HG03196 (cell line): ENCODE measurements around the gene RFLNA.
"Not testable (repeated sequence)": the region's sequence is repeated elsewhere in the genome, so short reads cannot be mapped to it uniquely, and the experiment has no call there.

ENCODE experiments used
- ATAC-seq: cut with Tn5 transposase; IDR thresholded peaks from one replicate; pipeline ENCODE4 v1.9.1; 2021; ENCODE audit not compliant: unreplicated experiment

The RFLNA gene

GRCh38 chr12:124318278-124319020 lies 23.6 kb downstream of the RFLNA start:
- ATAC-seq, result no peak

GRCh38 chr12:124319368-124320050 lies 24.6 kb downstream of the RFLNA start:
- no peak for ATAC-seq

- no peak for ATAC-seq
Measured at GRCh38 chr12:124321040-124321481, 26.2 kb downstream of the RFLNA start.

GRCh38 chr12:124321556-124322270 lies 26.8 kb downstream of the RFLNA start:
- no peak for ATAC-seq

- no peak for ATAC-seq
Measured at GRCh38 chr12:124322271-124322998, 27.5 kb downstream of the RFLNA start.

GRCh38 chr12:124322999-124323328 lies 28.1 kb downstream of the RFLNA start:
- ATAC-seq, result not testable (repeated sequence)

- ATAC-seq, result no peak
Measured at GRCh38 chr12:124323771-124324530, 29.1 kb downstream of the RFLNA start.

- ATAC-seq, result no peak
Measured at GRCh38 chr12:124324803-124325705, 30.2 kb downstream of the RFLNA start.

- no peak for ATAC-seq
Measured at GRCh38 chr12:124326104-124326503, 31.2 kb downstream of the RFLNA start.

- no peak for ATAC-seq
Measured at GRCh38 chr12:124326871-124327270, 32.0 kb downstream of the RFLNA start.

GRCh38 chr12:124327362-124328043 lies 32.6 kb downstream of the RFLNA start:
- no peak for ATAC-seq

- no peak for ATAC-seq
Measured at GRCh38 chr12:124328116-124328515, 33.2 kb downstream of the RFLNA start.

GRCh38 chr12:124328636-124329035 lies 33.7 kb downstream of the RFLNA start:
- ATAC-seq, result no peak

- ATAC-seq, result no peak
Measured at GRCh38 chr12:124332058-124332672, 37.3 kb downstream of the RFLNA start.

- ATAC-seq, result no peak
Measured at GRCh38 chr12:124332900-124333299, 38.0 kb downstream of the RFLNA start.

- ATAC-seq, result no peak
Measured at GRCh38 chr12:124333724-124334123, 38.8 kb downstream of the RFLNA start.

GRCh38 chr12:124334266-124334665 lies 39.4 kb downstream of the RFLNA start:
- no peak for ATAC-seq

- no peak for ATAC-seq
Measured at GRCh38 chr12:124334976-124335375, 40.1 kb downstream of the RFLNA start.
